SH-SY5Y (cell line): ENCODE results near the gene POLE.

Experiments
- GATA2 ChIP-seq: IDR thresholded peaks from 2 replicates; pipeline ENCODE4 v1.6.1; 2011; ENCODE audit warnings: mild to moderate bottlenecking, low read depth, low read length
- GATA3 ChIP-seq: IDR thresholded peaks from 2 replicates; pipeline ENCODE4 v1.6.1; 2011; ENCODE audit warnings: low read depth, mild to moderate bottlenecking, low read length, moderate library complexity

Gene POLE

DNA sequence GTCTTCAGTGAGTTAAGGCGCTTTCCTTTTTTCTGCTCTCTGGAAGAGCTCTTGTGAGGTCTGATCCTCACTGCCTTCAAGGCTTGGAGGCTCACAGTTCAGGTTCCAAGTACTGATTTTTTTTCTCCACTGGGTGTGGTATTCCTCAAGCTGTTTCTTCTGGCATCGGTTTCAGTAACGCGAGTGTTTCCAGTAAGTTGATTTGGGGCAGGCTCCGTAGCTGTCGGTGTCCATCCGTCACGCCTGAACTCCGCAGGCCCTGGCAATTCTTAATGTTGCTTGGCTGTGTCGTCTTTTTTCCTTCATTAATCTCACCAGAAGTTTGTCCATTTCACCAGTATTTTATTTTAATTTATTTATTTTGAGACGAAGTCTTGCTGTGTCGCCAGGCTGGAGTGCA is 107.4 kb downstream of the POLE start:
- TF ChIP-seq GATA3 = no peak
- TF ChIP-seq GATA2 = no peak

DNA sequence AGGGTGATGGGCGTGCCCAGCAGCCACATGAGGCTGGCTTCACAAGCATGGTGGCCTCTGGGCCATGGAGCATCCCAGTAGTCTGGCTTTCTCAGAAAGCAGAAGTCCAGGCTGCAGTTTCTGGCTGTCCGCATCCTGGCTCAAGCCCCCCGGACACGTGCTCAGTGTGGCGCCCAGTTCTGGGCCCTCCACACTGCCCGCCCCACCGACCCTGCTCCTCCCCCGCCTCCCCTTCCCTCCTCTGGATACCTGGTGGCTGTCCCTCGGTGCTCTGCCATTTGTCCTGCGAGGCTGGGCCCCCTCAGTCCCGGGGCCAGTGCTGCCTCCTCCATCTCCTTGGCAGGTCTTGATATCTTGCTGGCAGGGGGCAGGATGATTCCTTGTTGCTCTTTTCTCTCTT is 108.3 kb downstream of the POLE start:
- TF ChIP-seq GATA3 (no peak), GATA2 (no peak)

DNA sequence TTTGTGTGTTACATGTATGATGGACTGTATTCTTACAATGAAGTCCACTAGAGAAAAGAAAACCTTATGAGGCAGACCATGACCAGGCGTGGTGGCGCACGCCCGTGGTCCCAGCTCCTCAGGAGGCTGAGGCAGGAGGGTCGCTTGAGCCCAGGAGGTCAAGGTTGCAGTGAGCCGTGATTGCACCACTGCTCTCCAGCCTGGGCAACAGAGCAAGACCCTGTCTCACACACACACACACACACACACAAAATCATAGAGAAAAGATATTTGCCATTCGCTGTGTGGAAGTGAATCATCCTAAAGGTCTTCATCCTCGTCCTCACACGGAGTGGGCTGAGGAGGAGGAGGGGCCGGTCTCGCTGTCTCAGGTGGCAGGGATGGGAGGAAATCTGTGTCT is 109.0 kb downstream of the POLE start:
- TF ChIP-seq GATA2 = no peak
- no peak for TF ChIP-seq GATA3

DNA sequence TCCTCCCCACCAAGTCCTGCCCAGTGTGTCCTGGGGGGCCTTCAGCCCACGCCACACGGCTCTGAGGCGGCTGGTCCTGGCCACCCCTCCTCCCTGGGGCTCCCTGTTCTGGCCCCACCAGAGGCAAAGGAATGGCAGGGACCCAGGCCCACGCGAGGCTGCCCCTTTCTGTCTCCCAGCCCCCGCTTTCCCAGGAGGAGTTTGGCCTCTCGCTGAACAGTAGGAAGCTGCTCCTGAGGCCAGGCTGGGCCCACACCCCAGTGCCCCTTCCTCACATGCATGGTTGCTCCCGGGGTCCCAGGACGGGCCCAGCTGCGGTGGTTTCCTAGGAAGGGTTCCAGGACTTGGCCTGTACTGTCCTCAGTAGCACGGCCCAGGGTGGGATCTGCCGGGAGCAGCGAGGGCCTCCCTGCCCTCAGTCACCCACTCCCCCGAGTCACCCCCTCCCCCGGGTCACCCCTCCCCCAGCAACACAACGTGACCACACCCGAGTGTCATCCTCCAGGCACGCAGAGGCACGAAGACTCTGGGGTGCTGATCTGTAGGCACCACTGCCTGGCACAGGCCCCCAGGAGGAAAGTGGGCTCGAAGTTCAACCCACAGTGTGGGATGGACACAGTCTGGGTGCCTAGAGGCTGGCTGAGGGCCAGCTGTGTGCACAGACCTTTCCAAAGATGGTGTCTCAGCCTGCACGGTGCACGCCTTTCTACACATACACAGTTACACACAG is 109.8 kb downstream of the POLE start:
- TF ChIP-seq GATA3 = no peak
- no peak for TF ChIP-seq GATA2

DNA sequence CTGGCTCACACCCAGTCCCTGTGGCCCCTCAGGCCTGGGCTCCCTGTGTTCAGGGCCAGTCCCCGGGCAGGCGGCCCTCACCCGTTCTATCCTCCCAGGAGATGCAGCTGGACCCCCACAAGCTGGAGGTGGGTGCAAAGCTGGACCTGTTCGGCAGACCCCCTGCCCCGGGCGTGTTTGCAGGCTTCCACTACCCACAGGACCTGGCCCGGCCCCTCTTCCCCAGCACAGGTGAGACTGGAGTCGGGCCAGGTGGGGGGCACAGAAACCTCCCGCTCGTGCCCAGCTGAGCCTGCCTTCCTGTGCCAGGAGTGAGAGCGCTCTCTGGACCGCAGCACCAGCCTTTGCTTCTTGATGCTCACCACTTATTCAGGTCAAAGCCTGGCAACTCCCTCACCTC is 110.4 kb downstream of the POLE start:
- no peak for TF ChIP-seq GATA3
- no peak for TF ChIP-seq GATA2

DNA sequence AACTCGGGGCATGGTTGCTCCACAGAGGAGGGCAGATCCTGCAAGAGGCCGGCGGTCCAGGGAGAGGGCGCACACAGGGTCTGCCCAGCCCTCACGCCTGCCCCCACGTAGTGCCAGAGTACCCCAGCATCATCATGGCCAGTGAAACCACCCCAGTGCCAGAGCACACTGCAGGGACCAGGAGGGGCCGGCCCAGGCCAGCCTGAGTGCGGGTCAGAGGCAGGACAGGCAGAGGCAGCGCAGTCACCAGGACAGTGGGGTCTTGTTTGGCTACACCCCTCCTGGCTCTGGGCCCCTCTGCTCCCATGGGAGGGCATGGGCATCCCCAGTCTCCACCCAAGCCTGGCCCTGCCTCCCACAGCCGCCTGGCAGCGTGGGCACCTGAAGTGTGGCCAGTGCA is 111.5 kb downstream of the POLE start:
- no peak for TF ChIP-seq GATA2
- no peak for TF ChIP-seq GATA3

DNA sequence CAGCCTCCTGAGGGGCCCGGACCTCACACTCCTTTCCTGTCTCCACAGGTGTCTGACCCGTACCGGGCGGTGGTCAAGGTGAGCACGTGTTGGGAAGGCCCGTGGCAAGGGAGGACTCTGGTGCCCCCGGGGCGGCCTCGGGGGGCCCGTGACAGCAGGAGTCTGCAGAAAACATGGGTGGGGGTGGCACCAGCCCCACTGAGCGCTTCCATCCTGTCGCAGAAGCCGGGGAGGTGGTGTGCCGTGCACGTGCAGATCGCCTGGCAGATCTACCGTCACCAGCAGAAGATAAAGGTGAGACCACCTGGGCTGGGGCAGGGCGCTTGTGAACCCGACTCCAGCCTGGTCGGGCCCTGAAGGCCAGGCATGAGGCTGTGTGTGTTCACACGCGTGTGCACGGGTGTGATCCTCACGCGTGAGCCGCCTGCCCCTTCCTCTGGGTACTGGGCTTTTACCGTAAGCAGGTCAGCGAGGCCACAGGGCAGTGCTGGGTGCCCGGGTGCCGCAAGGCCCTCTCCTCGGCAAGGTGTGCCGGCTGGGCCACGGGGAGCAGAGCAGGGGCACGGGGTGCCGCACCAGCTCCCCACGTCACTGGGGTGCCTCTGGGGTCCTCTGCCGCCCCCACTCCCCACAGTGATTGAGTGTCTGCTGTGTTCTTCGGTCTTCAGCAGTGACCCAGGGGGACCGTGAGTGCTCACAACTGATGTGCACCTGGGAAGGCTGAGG is 112.7 kb downstream of the POLE start:
- no peak for TF ChIP-seq GATA2
- no peak for TF ChIP-seq GATA3
